Large intestine (tissue), 3 donors: ENCODE measurements around the gene SPTBN2. TPM values are rescaled to one million over a fixed set of nuclear protein-coding genes. Genes with fewer than 3 reads are reported as not detected.

ENCODE experiments used
- DNase-seq, 2 donors: peaks; one replicate each; pipeline versions ENCODE4 v3.0.0 to v3.0.0-alpha.2; 2013
- H3K27ac ChIP-seq: one replicate; pipeline ENCODE4 v1.5.1; 2013; ENCODE audit warnings: low read length
- H3K27me3 ChIP-seq: 2 replicates; pipeline ENCODE4 v1.6.1; 2013; ENCODE audit warnings: low read length; ENCODE audit not compliant: control insufficient read depth, insufficient read depth
- H3K36me3 ChIP-seq: 2 replicates; pipeline ENCODE4 v1.6.1; 2013; ENCODE audit warnings: low read length; ENCODE audit not compliant: control insufficient read depth, insufficient read depth
- H3K4me1 ChIP-seq: one replicate; pipeline ENCODE4 v1.6.1; 2013; ENCODE audit warnings: low read length; ENCODE audit not compliant: control insufficient read depth, insufficient read depth
- H3K4me3 ChIP-seq: one replicate; pipeline ENCODE4 v1.5.1; 2013; ENCODE audit warnings: low read length
- H3K9me3 ChIP-seq: one replicate; pipeline ENCODE4 v1.6.1; 2013; ENCODE audit warnings: mild to moderate bottlenecking, low read depth, low read length, moderate library complexity; ENCODE audit not compliant: control insufficient read depth
- WGBS: methylation state at CpG from one replicate; pipeline ENCODE4 v1.1.5; 2013; ENCODE audit warnings: low lambda C conversion rate; ENCODE audit not compliant: insufficient coverage; 5-methylcytosine and 5-hydroxymethylcytosine counted together
- polyA plus RNA-seq: library from polyadenylated mRNA; unstranded; fragments of 120-200 nt; gene quantifications from one replicate; pipeline ENCODE4 v1.2.1, GENCODE V29; 2013

Gene SPTBN2
- polyA plus RNA-seq, 1 donor, result 7.1 TPM

DNA sequence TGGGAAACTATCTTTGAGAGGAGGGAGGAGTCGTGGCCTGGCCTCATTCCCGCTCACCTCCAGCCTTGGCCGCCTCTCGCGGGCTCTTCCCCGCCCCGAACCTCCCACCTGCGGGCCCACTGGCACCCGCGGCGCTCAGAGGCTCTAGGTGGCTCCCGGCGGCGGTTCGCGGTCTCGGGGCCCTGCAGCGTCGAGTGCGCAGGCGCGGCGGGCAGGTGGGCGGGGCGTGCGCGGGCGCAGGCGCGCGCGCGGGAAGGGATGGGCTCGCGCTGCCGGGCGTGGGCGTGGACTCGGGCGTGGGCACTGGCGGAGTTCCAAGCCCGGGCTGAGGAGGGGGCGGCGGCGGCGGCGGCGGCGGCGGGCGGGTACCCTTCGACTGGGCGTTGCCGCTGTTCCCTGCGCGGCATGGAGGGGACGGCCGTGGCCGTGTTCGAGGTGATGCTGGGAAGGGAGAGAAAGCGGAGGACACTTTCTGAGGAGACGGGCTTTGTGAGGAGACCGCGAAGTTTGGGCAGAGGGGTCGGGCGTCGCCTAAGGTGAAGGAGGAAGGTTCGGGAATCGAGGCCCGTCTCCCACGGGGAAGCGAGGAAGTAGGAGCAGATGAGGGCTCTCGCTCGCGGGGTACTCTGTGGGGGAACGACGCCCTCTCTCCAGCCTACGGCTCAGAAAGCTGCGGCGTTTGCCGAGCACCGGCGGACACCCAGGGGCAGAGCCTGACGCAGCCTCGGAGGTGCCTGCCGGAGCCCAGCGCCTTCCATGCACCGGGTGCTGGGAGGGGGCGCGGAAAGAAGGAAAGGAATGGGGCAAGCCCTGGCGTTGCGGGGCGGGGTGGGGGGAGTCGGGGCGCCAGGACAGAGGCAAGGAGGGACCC, 15.7 kb upstream of the SPTBN2 start:
- no peaks in the 10 kb centered on the region for H3K9me3 ChIP-seq
- WGBS, result no CpG with 5 or more reads among the region's 95 CpGs

DNA sequence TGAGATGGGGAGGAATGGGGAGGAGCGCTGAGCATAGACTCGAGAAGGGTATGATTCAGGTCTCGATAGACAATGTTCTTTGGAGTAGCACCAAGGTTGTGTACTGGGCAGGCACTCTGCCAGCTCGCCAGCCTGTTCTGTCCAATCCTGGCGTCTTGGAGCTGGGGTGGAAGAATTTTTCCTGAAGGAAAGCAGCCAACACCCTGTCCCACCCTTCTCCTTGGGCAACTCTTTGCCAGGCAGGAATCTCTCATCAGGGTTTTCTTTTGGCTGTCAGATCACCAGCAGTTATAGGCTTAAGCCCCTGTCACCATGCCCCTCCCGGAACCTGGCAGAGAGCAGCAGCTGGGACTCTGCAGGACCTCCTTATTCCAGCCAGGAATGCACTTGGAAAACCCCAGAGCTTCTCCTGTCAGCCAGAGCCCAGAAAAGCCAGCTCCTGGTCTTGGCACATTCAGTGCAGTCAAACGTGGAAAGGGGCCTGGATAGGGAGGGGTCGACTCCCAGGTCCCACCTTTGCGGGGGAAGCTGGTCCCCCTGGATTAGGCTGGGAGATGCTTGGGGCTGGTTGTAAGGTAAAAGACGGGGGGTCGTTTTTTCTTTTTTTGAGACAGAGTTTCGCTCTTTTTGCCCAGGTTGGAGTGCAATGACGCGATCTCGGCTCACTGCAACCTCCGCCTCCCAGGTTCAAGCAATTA, 14.4 kb upstream of the SPTBN2 start:
- Histone ChIP-seq H3K4me3 (no peak overlapping the region), H3K36me3 (no peaks in the 10 kb centered on the region), H3K27ac (no peak overlapping the region), H3K4me1 (no peaks in the 10 kb centered on the region), H3K27me3 (no peaks in the 10 kb centered on the region), H3K9me3 (no peaks in the 10 kb centered on the region)
- 96% methylated on average over 5 of the region's 16 CpGs for WGBS
- no peak for DNase-seq

More for the DNA sequence above, 15.7 kb upstream of the SPTBN2 start:
- peak overlapping the region; percentile 90 for H3K27ac ChIP-seq
- no peaks in the 10 kb centered on the region for H3K36me3 ChIP-seq
- DNase-seq, result peak; percentile 79 to 88
- H3K27me3 ChIP-seq, result no peaks in the 10 kb centered on the region
- no peaks in the 10 kb centered on the region for H3K4me1 ChIP-seq
- H3K4me3 ChIP-seq, result peak overlapping the region; percentile 99

DNA sequence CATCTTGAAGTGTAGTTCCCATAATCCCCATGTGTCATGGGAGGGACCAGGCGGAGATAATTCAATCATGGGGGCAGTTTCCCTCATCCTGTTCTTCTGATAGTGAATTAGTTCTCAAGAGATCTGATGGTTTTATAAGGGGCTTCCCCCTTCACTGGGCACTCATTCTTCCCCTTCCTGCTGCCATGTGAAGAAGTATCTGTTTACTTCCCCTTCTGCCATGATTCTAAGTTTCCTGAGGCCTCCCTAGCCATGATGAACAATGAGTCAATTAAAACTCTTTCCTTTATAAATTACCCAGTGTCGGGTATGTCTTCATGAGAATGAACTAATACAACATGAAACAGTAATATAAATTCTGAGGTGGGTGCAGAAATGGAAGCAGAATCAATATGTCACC, 12.1 kb upstream of the SPTBN2 start:
- WGBS, result no CpG with 5 or more reads among the region's 2 CpGs
- Histone ChIP-seq H3K4me3 (no peak overlapping the region), H3K9me3 (no peaks in the 10 kb centered on the region), H3K4me1 (no peaks in the 10 kb centered on the region), H3K27ac (no peak overlapping the region), H3K36me3 (no peaks in the 10 kb centered on the region), H3K27me3 (no peaks in the 10 kb centered on the region)
- DNase-seq, result no peak

DNA sequence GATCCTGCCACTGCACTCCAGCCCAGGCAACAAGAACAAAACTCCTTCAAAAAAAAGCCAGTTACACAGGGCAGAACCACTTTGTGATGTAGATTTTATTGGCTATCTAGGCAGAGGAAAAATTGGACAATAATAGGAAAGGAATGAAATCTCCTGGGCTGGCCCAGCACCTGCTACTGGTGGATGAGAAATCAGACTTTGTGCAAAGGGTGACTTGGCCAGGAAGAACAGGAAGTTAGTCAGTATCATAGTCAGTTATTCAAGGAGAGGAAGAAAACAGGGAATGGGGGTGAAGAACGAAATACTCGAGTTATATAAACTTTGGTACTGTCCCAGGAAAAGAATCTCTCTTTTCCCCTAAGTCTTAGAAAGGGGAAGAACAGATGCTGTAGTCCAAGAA, 11.0 kb upstream of the SPTBN2 start:
- no peaks in the 10 kb centered on the region for H3K27me3 ChIP-seq
- no peak for DNase-seq
- H3K36me3 ChIP-seq, result no peaks in the 10 kb centered on the region
- no peak overlapping the region for H3K27ac ChIP-seq
- H3K9me3 ChIP-seq, result no peaks in the 10 kb centered on the region
- 90% methylated on average over 2 of the region's 2 CpGs for WGBS
- H3K4me1 ChIP-seq, result no peaks in the 10 kb centered on the region
- H3K4me3 ChIP-seq, result no peak overlapping the region

DNA sequence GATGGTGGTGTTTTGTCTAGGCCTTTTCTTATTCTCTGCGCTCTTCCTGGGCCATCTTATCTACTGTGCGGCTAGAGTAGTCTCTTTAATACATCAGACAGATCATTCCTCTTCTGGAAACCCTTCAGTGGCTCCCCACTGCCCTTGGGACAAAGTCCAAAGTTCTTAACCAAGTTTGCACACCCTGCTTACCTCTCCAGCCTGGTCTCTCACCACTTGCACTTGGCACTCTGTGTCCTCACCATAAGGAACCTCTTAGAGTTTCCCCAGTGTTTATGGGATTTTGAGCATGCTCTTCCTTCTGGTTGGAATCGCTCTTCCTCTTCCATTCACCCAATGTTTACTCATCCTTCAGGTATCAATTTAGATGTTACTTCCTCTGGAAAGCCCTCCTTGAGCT, 5.2 kb upstream of the SPTBN2 start:
- peaks cover 4% of the 10 kb centered on the region for H3K4me1 ChIP-seq
- H3K36me3 ChIP-seq, result no peaks in the 10 kb centered on the region
- no peak overlapping the region for H3K4me3 ChIP-seq
- WGBS, result 86% methylated on average over 1 of the region's 3 CpGs
- H3K27ac ChIP-seq, result no peak overlapping the region
- DNase-seq, result peak; percentile 37 to 60
- H3K9me3 ChIP-seq, result no peaks in the 10 kb centered on the region
- peaks cover 12% of the 10 kb centered on the region for H3K27me3 ChIP-seq

DNA sequence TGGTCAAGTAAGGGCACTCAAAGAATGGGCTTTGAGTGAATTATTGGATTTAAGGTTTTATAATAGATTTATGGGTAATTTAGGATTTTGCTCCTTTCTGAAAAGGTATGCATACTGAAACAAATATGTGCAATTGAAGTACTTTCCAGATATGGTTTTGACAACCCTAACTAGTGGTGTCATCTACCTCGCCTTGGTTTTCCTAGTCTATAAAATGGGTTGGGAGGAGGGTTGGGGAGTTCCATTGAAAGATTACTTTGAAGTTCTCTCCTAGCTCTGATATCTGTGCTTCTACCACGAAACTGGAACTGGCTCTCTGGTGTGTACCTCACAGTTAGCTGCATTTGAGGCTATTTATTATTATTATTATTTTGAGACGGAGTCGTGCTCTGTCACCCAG, 431 bp upstream of the SPTBN2 start:
- peaks cover 49% of the 10 kb centered on the region for H3K27me3 ChIP-seq
- DNase-seq, result no peak
- H3K4me3 ChIP-seq, result no peak overlapping the region
- H3K4me1 ChIP-seq, result peaks cover 8% of the 10 kb centered on the region
- H3K9me3 ChIP-seq, result peaks cover 3% of the 10 kb centered on the region
- no peak overlapping the region for H3K27ac ChIP-seq
- no CpG with 5 or more reads among the region's 4 CpGs for WGBS
- H3K36me3 ChIP-seq, result no peaks in the 10 kb centered on the region

DNA sequence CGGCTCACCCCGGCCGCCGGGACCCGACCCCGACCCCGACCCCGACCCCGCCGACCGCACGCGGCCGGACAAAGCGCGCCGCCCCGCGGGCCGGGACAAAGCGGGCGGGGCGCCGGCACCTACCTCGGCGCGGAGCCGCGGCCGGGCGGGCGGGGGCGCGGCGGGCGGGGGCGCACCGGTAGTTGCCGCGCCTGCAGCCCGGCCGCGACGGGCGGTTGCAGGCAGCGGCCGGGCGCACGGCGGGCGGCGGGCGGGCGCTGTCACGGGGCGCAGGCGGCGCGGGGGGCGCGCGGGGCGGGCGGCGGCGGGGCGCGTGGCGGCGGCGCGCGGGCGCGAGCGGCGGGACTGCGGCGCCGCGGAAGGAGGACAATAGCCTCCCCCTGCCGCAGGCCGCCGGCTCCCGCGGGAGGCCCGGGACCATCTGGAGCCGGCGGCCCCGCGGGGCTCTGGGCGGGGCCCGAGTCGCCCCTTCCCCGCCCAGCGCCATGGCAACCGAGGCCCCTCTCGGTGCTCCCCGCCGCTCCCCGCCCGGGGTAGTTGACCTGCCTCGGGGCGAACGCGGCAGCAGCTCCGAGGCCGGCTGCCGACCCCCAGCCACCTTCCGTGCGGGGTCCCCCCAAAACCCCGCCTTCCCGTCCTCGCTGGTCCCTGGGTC, 851 bp downstream of the SPTBN2 start:
- Histone ChIP-seq H3K27ac (no peak overlapping the region), H3K4me3 (peak overlapping the region; percentile 31), H3K36me3 (no peaks in the 10 kb centered on the region), H3K9me3 (peaks cover 3% of the 10 kb centered on the region), H3K4me1 (peaks cover 6% of the 10 kb centered on the region), H3K27me3 (peaks cover 50% of the 10 kb centered on the region)
- DNase-seq, result no peak
- WGBS, result no CpG with 5 or more reads among the region's 114 CpGs

DNA sequence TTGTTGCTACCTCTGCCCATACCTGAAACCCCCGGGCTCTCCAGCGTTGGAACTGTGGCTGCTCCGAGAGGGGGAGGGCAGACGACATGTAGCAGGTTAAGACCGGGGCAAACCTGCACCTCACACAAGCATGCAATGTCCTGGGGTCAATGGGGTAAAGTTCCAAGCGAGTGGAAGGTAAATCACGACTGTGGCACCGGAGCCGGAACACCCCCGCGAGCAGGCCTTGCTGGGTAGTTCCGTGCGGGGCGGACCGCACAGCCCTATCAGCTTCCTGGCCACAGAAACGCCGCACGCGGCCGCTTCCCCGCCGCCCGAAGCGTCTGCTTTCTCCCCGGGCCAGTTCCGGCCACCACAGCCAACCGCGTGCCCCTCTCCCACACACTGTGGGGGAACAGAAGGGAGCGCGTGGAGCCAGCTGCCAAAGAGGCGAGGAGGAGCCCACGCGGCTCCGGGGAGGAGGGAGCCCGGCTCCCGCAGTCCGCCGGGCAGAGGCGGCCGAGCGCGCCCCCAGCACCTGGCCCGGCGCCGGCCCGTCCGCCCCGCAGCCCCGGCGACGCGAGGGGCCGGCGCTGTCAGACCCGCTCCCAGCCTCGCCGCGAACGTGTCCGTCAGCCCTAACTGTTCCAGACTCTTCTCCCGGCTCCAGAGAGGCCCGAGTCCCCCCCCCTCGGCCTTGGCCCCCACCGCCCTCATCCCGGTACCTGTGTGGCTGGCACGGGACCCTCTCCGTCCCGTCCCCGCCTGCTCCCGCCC, 1.6 kb downstream of the SPTBN2 start:
- Histone ChIP-seq H3K27me3 (peaks cover 46% of the 10 kb centered on the region), H3K27ac (no peak overlapping the region), H3K9me3 (peaks cover 3% of the 10 kb centered on the region), H3K4me1 (peaks cover 6% of the 10 kb centered on the region), H3K4me3 (peak overlapping the region; percentile 39), H3K36me3 (no peaks in the 10 kb centered on the region)
- peak in 1 of 2 donors; percentile 49 for DNase-seq
- WGBS, result no CpG with 5 or more reads among the region's 70 CpGs

DNA sequence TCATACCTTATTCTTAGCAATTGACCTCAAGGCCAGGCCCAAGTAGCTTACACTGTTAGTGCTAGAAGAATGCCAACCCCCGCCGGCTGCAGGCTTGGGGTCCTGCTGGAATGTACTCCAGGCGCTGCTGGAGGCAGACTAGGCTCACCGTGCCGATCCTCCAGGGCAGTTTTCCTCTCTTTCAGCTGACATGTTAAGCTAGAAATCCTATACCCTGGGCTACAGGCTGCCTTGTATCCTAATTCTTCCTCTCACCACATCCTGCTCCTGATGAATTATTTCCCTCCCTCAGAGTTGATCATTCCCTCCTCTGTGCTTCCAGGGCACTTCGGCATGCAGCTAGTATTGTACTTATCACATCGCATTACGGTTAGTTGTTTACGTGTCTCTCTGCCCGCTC, 3.4 kb downstream of the SPTBN2 start:
- Histone ChIP-seq H3K9me3 (peaks cover 3% of the 10 kb centered on the region), H3K27me3 (peaks cover 44% of the 10 kb centered on the region), H3K4me3 (no peak overlapping the region), H3K27ac (no peak overlapping the region), H3K36me3 (no peaks in the 10 kb centered on the region), H3K4me1 (peaks cover 10% of the 10 kb centered on the region)
- WGBS, result 64% methylated on average over 5 of the region's 10 CpGs
- no peak for DNase-seq

DNA sequence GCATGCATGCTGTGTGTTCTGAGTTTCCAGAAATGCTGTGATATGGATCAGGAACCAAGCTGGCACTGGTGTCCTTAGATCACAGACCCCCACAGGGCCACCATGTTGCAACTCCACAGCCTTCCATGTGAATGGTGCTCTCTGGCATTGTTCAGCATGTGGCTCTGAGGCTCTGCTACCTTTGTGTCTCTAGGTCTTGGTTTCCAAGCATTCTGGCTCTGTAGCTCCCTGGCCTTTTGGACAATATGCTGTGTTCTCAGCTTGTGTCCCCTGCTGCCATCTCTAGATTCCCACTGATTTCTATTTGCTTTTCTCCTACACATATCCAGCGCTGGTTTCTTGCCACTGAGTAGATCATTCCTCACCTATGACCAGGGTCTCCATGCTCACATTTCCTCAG, 3.9 kb downstream of the SPTBN2 start:
- H3K27ac ChIP-seq, result no peak overlapping the region
- DNase-seq, result no peak
- H3K4me3 ChIP-seq, result no peak overlapping the region
- peaks cover 3% of the 10 kb centered on the region for H3K9me3 ChIP-seq
- H3K36me3 ChIP-seq, result no peaks in the 10 kb centered on the region
- peaks cover 43% of the 10 kb centered on the region for H3K27me3 ChIP-seq
- 83% methylated on average over 1 of the region's 1 CpG for WGBS
- H3K4me1 ChIP-seq, result peaks cover 15% of the 10 kb centered on the region
